ENCODE measurements around the gene KLF6. TPM values are rescaled to one million over a fixed set of nuclear protein-coding genes. Genes with fewer than 3 reads are reported as not detected.
"Not testable (repeated sequence)": the region's sequence is repeated elsewhere in the genome, so short reads cannot be mapped to it uniquely, and the experiment has no call there.

KLF6 gene
- total RNA-seq, 4 donors from 2014 or later, result 140 to 304 (median 291) TPM

DNA sequence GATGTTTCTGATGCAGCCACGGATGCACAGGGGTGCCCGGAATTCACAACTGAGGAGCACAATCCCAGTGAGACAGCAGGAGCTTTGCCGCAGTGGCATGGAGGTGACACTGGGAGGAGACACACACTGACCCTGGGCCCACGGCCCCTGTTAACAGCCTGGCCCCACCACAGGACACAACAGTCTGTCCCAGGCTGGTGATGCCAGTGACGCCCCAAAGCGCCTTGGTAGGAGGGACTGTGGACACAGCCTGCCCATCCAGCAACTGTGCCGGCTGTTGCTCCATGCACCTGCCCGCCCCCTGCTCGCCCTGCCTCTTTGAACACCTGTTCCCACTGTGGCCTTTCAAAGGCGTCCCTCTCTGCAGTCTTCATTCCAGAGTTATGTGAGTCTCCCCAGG is 49.8 kb downstream of the KLF6 start:
- no peaks in the 10 kb centered on the region for H3K9me3 ChIP-seq
- H3K27me3 ChIP-seq, result no peaks in the 10 kb centered on the region
- H3K4me1 ChIP-seq, result no peaks in the 10 kb centered on the region
- no peak for DNase-seq
- H3K36me3 ChIP-seq, result no peaks in the 10 kb centered on the region
- intact Hi-C loops (cut with DNase I; ENCODE audit: low total_unique reads) (no loop called here), in situ Hi-C loops (cut with MboI; ENCODE audit: low pct_ligation_motif_present in 1 of 4, low pct_unique_long_range_greater_than_20kb in 1 of 4, low sequenced_read_pairs in 3 of 4) (no loop called here)
- no peak overlapping the region for H3K27ac ChIP-seq
- WGBS, 2 donors (ENCODE audit: low coverage in 1 of 2), result 80 to 100% methylated on average over 2 to 10 of the region's 10 CpGs
- H3K4me3 ChIP-seq, result no peak overlapping the region
- TF ChIP-seq EP300 (IDR thresholded peaks at IDR 0.05; ENCODE audit: low read depth), result no peak
- no peak for TF ChIP-seq POLR2AphosphoS5 (IDR thresholded peaks at IDR 0.05)
- no peak for TF ChIP-seq POLR2A (IDR thresholded peaks at IDR 0.05)
- TF ChIP-seq, protein P1, sequence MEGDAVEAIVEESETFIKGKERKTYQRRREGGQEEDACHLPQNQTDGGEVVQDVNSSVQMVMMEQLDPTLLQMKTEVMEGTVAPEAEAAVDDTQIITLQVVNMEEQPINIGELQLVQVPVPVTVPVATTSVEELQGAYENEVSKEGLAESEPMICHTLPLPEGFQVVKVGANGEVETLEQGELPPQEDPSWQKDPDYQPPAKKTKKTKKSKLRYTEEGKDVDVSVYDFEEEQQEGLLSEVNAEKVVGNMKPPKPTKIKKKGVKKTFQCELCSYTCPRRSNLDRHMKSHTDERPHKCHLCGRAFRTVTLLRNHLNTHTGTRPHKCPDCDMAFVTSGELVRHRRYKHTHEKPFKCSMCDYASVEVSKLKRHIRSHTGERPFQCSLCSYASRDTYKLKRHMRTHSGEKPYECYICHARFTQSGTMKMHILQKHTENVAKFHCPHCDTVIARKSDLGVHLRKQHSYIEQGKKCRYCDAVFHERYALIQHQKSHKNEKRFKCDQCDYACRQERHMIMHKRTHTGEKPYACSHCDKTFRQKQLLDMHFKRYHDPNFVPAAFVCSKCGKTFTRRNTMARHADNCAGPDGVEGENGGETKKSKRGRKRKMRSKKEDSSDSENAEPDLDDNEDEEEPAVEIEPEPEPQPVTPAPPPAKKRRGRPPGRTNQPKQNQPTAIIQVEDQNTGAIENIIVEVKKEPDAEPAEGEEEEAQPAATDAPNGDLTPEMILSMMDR (IDR thresholded peaks at IDR 0.05), result no peak

DNA sequence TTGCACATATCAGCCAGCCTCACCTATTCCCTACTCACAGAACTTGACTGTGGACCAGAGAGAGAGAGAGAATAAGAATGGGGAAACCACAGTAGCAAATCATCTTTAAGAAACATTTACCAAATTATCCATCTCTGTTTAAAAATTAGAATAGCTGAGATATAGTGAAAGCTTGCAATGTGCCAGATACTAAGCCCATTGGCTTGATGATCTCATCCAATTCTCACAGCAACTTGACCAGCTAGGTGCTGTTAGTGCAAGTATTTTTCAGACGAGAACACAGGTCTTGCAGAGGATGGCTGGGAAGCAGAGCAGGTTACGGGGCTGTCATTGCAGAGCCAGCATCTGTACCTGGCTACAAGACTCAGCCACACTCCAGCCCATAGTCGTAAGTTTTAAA is 50.9 kb downstream of the KLF6 start:
- intact Hi-C loops (cut with DNase I; ENCODE audit: low total_unique reads) (no loop called here), in situ Hi-C loops (cut with MboI; ENCODE audit: low pct_ligation_motif_present in 1 of 4, low pct_unique_long_range_greater_than_20kb in 1 of 4, low sequenced_read_pairs in 3 of 4) (no loop called here)
- no peaks in the 10 kb centered on the region for H3K36me3 ChIP-seq
- no peak overlapping the region for H3K4me3 ChIP-seq
- H3K4me1 ChIP-seq, result no peaks in the 10 kb centered on the region
- no peak for DNase-seq
- WGBS, 2 donors (ENCODE audit: low coverage in 1 of 2), result 86% methylated on average over 3 of the region's 3 CpGs; no CpG with 5 or more reads in 1 of the 2 donors
- H3K27me3 ChIP-seq, result no peaks in the 10 kb centered on the region
- no peaks in the 10 kb centered on the region for H3K9me3 ChIP-seq
- no peak overlapping the region for H3K27ac ChIP-seq
- TF ChIP-seq, protein P1 (IDR thresholded peaks at IDR 0.05), result no peak
- TF ChIP-seq POLR2A (IDR thresholded peaks at IDR 0.05), result no peak
- no peak for TF ChIP-seq POLR2AphosphoS5 (IDR thresholded peaks at IDR 0.05)
- no peak for TF ChIP-seq EP300 (IDR thresholded peaks at IDR 0.05; ENCODE audit: low read depth)

DNA sequence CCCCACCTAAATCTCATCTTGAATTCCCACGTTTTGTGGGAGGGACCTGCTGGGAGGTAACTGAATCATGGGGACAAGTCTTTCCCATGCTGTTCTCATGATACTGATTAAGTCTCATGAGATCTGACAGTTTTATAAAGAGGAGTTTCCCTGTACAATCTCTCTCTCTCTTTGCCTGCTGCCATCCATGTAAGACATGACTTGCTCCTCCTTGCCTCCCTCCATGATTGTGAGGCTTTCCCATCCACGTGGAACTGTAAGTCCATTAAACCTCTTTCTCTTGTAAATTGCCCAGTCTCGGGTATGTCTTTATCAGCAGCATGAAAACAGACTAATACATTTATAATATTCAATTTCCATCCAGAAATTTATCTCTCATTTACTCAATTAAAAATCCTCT is 52.8 kb downstream of the KLF6 start:
- H3K27me3 ChIP-seq; H3K9me3 ChIP-seq; H3K27ac ChIP-seq; intact Hi-C loops (cut with DNase I; ENCODE audit: low total_unique reads); H3K4me1 ChIP-seq; H3K4me3 ChIP-seq; in situ Hi-C loops (cut with MboI; ENCODE audit: low pct_ligation_motif_present in 1 of 4, low pct_unique_long_range_greater_than_20kb in 1 of 4, low sequenced_read_pairs in 3 of 4); H3K36me3 ChIP-seq; DNase-seq: not testable (repeated sequence)
- 84 to 87% methylated on average over 3 of the region's 3 CpGs for WGBS, 2 donors (ENCODE audit: low coverage in 1 of 2)

DNA sequence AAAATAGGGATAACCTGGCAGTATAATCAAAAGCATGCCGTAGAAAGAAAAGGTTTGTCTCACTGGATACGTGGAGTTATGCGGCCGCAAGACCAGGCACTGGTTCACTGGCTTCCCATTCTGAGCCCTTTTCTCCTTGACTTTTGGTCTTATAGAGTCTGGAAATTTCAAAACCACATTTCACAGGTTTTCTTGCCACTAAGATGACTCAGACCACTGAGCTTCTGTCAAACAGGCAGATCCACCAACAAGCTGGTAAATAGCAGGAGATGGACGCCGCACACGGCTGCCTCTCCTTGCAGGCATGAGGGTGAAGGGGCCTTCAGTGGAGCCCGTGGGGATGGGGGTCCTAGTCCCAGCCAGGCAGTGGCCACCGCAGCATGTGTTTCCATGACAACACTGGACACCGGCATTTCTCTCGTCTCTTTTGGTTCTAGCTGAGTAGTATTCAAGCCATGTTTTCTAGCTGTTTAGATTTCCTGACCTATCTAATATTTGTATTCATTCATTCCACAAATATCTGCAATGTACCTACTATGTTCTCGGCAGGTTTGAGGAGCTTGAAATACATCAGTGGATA is 55.5 kb downstream of the KLF6 start:
- Histone ChIP-seq H3K9me3 (no peaks in the 10 kb centered on the region), H3K27me3 (no peaks in the 10 kb centered on the region), H3K27ac (no peak overlapping the region), H3K4me3 (no peak overlapping the region), H3K4me1 (no peaks in the 10 kb centered on the region), H3K36me3 (no peaks in the 10 kb centered on the region)
- no peak for TF ChIP-seq POLR2AphosphoS5 (IDR thresholded peaks at IDR 0.05)
- no peak for TF ChIP-seq EP300 (IDR thresholded peaks at IDR 0.05; ENCODE audit: low read depth)
- TF ChIP-seq POLR2A (IDR thresholded peaks at IDR 0.05), result no peak
- TF ChIP-seq, protein P1 (IDR thresholded peaks at IDR 0.05), result no peak
- intact Hi-C loops (cut with DNase I; ENCODE audit: low total_unique reads) (no loop called here), in situ Hi-C loops (cut with MboI; ENCODE audit: low pct_ligation_motif_present in 1 of 4, low pct_unique_long_range_greater_than_20kb in 1 of 4, low sequenced_read_pairs in 3 of 4) (no loop called here)
- no peak for DNase-seq
- 88 to 100% methylated on average over 3 to 12 of the region's 12 CpGs for WGBS, 2 donors (ENCODE audit: low coverage in 1 of 2)

DNA sequence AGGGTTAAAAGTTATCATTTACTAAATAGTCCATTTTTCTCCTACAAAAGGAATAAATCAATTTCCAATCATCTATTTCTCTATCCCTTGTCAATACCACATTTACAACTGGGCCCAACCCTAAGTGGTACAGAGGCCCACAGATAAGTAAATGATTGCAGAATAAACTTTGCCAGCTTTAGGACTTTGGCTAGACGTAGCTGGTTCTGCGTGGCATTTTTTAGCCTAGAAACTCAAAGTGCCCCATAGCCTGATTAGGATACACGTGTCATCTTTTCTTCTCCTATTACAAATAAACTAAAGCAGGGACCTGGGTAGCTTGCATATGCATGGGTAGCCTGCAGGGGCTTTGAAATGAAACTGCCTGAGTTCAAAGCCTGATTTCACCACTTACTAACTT is 56.4 kb downstream of the KLF6 start:
- in situ Hi-C loops (cut with MboI; ENCODE audit: low pct_ligation_motif_present in 1 of 4, low pct_unique_long_range_greater_than_20kb in 1 of 4, low sequenced_read_pairs in 3 of 4) (no loop called here), intact Hi-C loops (cut with DNase I; ENCODE audit: low total_unique reads) (no loop called here)
- Histone ChIP-seq H3K36me3 (no peaks in the 10 kb centered on the region), H3K27me3 (no peaks in the 10 kb centered on the region), H3K27ac (no peak overlapping the region), H3K4me1 (no peaks in the 10 kb centered on the region), H3K4me3 (no peak overlapping the region), H3K9me3 (no peaks in the 10 kb centered on the region)
- WGBS, 2 donors (ENCODE audit: low coverage in 1 of 2), result 73% methylated on average over 3 of the region's 3 CpGs
- DNase-seq, result no peak
- TF ChIP-seq POLR2A (IDR thresholded peaks at IDR 0.05) (no peak), EP300 (IDR thresholded peaks at IDR 0.05; ENCODE audit: low read depth) (no peak), POLR2AphosphoS5 (IDR thresholded peaks at IDR 0.05) (no peak)
- TF ChIP-seq, protein P1 (IDR thresholded peaks at IDR 0.05), result no peak

All from transverse colon (tissue), 4 donors.